Mesendoderm (in vitro differentiated cells): Measurements from ENCODE around the gene AFDN.
A peak's percentile ranks its signal among the peaks of the same experiment; 100 is the strongest.

Experiments used
- DNase-seq: peaks from one replicate; pipeline ENCODE4 v3.0.0; 2013
- H2AK5ac ChIP-seq: 2 replicates; pipeline ENCODE4 v1.6.1; 2013; ENCODE audit warnings: low read length, inconsistent platforms
- H2BK120ac ChIP-seq: 2 replicates; pipeline ENCODE4 v1.6.1; 2013; ENCODE audit warnings: low read depth, mild to moderate bottlenecking, low read length, moderate library complexity, mixed read lengths
- H2BK15ac ChIP-seq: replicated peaks from 2 replicates; pipeline ENCODE4 v1.6.1; 2013; ENCODE audit warnings: low read depth, mild to moderate bottlenecking, moderate library complexity
- H2BK5ac ChIP-seq: 2 replicates; pipeline ENCODE4 v1.6.1; 2013; ENCODE audit warnings: low read length, inconsistent platforms
- H3K18ac ChIP-seq: 2 replicates; pipeline ENCODE4 v1.6.1; 2013; ENCODE audit warnings: mild to moderate bottlenecking, low read length, mixed read lengths
- H3K23ac ChIP-seq: one replicate; pipeline ENCODE4 v1.6.1; 2013; ENCODE audit warnings: low read length
- H3K27ac ChIP-seq: 2 replicates; pipeline ENCODE4 v1.5.1; 2013; ENCODE audit warnings: low read depth, mild to moderate bottlenecking, inconsistent platforms, low read length, moderate library complexity
- H3K27me3 ChIP-seq: 2 replicates; pipeline ENCODE4 v1.6.1; 2013; ENCODE audit warnings: low read length, control low read depth, mild to moderate bottlenecking, inconsistent platforms; ENCODE audit not compliant: insufficient read depth, poor library complexity
- H3K36me3 ChIP-seq: 2 replicates; pipeline ENCODE4 v1.6.1; 2013; ENCODE audit warnings: low read length, inconsistent platforms; ENCODE audit not compliant: control insufficient read depth, insufficient read depth
- H3K4ac ChIP-seq: one replicate; pipeline ENCODE4 v1.6.1; 2013; ENCODE audit warnings: low read depth, mild to moderate bottlenecking, low read length, moderate library complexity
- H3K4me1 ChIP-seq: 2 replicates; pipeline ENCODE4 v1.6.1; 2013; ENCODE audit warnings: low read depth, low read length, inconsistent platforms; ENCODE audit not compliant: control insufficient read depth
- H3K4me2 ChIP-seq: 2 replicates; pipeline ENCODE4 v1.6.1; 2013; ENCODE audit warnings: low read length
- H3K4me3 ChIP-seq: 2 replicates; pipeline ENCODE4 v1.5.1; 2013; ENCODE audit warnings: mild to moderate bottlenecking, low read length
- H3K56ac ChIP-seq: one replicate; pipeline ENCODE4 v1.6.1; 2013; ENCODE audit warnings: low read length
- H3K79me1 ChIP-seq: 2 replicates; pipeline ENCODE4 v1.6.1; 2013; ENCODE audit warnings: low read length, inconsistent platforms
- H3K79me2 ChIP-seq: 2 replicates; pipeline ENCODE4 v1.6.1; 2013; ENCODE audit warnings: mild to moderate bottlenecking, low read length; ENCODE audit not compliant: control insufficient read depth, insufficient read depth
- H3K9ac ChIP-seq: 2 replicates; pipeline ENCODE4 v1.6.1; 2013; ENCODE audit warnings: low read length, inconsistent platforms
- H4K5ac ChIP-seq: one replicate; pipeline ENCODE4 v1.6.1; 2013; ENCODE audit warnings: low read length
- H4K8ac ChIP-seq: one replicate; pipeline ENCODE4 v1.6.1; 2013; ENCODE audit warnings: low read depth, mild to moderate bottlenecking, control low read depth, low read length, moderate library complexity
- WGBS: extraction: QIAGEN DNeasy Blood & Tissue Kit; methylation state at CpG from one replicate; pipeline ENCODE4 v1.1.7; 2013; ENCODE audit warnings: low lambda C conversion rate, missing lambda C conversion rate; ENCODE audit not compliant: insufficient coverage; ENCODE audit errors: extremely low coverage; 5-methylcytosine and 5-hydroxymethylcytosine counted together

AFDN gene

GRCh38 chr6:167839343-167839742, 12.6 kb downstream of the AFDN start:
- H3K18ac ChIP-seq: no peak overlapping the region
- H3K56ac ChIP-seq: no peak overlapping the region
- H3K27ac ChIP-seq: no peak overlapping the region
- H3K79me2 ChIP-seq: peaks cover 78% of the 10 kb centered on the region
- no peak overlapping the region for H2AK5ac ChIP-seq
- H3K4ac ChIP-seq: no peak overlapping the region
- no CpG with 5 or more reads among the region's 3 CpGs for WGBS
- peaks cover 10% of the 10 kb centered on the region for H3K79me1 ChIP-seq
- no peak overlapping the region for H4K5ac ChIP-seq
- H3K4me3 ChIP-seq: no peak overlapping the region
- no peak for DNase-seq
- H3K36me3 ChIP-seq: no peaks in the 10 kb centered on the region
- H4K8ac ChIP-seq: no peak overlapping the region
- H3K4me2 ChIP-seq: no peak overlapping the region
- H3K4me1 ChIP-seq: peaks cover 19% of the 10 kb centered on the region
- no peak overlapping the region for H2BK5ac ChIP-seq
- H2BK120ac ChIP-seq: no peak overlapping the region
- no peak overlapping the region for H2BK15ac ChIP-seq
- no peak overlapping the region for H3K23ac ChIP-seq
- H3K9ac ChIP-seq: no peak overlapping the region
- H3K27me3 ChIP-seq: no peaks in the 10 kb centered on the region

- H3K36me3 ChIP-seq: no peaks in the 10 kb centered on the region
- WGBS: no CpG with 5 or more reads among the region's 6 CpGs
- H3K4ac ChIP-seq: no peak overlapping the region
- H2BK120ac ChIP-seq: no peak overlapping the region
- no peak overlapping the region for H2BK5ac ChIP-seq
- no peak overlapping the region for H3K9ac ChIP-seq
- no peaks in the 10 kb centered on the region for H3K27me3 ChIP-seq
- H3K56ac ChIP-seq: peak overlapping the region; percentile 11
- peak overlapping the region; percentile 15 for H3K23ac ChIP-seq
- H2AK5ac ChIP-seq: no peak overlapping the region
- peaks cover 10% of the 10 kb centered on the region for H3K79me1 ChIP-seq
- no peak overlapping the region for H3K4me3 ChIP-seq
- peaks cover 77% of the 10 kb centered on the region for H3K79me2 ChIP-seq
- H3K18ac ChIP-seq: no peak overlapping the region
- H3K27ac ChIP-seq: no peak overlapping the region
- no peak overlapping the region for H4K5ac ChIP-seq
- no peak overlapping the region for H3K4me2 ChIP-seq
- no peak overlapping the region for H2BK15ac ChIP-seq
- H3K4me1 ChIP-seq: peaks cover 19% of the 10 kb centered on the region
- no peak for DNase-seq
- H4K8ac ChIP-seq: no peak overlapping the region
Measured at GRCh38 chr6:167839755-167840154, 13.0 kb downstream of the AFDN start.

GRCh38 chr6:167840160-167840525, 13.4 kb downstream of the AFDN start:
- no peak overlapping the region for H3K18ac ChIP-seq
- H4K8ac ChIP-seq: no peak overlapping the region
- H2BK5ac ChIP-seq: no peak overlapping the region
- H4K5ac ChIP-seq: no peak overlapping the region
- no peak overlapping the region for H2AK5ac ChIP-seq
- no CpG with 5 or more reads among the region's 4 CpGs for WGBS
- no peak overlapping the region for H3K27ac ChIP-seq
- no peak overlapping the region for H3K4me2 ChIP-seq
- H3K79me2 ChIP-seq: peaks cover 78% of the 10 kb centered on the region
- DNase-seq: no peak
- H2BK15ac ChIP-seq: no peak overlapping the region
- no peak overlapping the region for H3K4me3 ChIP-seq
- H3K36me3 ChIP-seq: no peaks in the 10 kb centered on the region
- H3K4ac ChIP-seq: no peak overlapping the region
- H2BK120ac ChIP-seq: no peak overlapping the region
- no peaks in the 10 kb centered on the region for H3K27me3 ChIP-seq
- H3K4me1 ChIP-seq: peaks cover 19% of the 10 kb centered on the region
- H3K79me1 ChIP-seq: peaks cover 10% of the 10 kb centered on the region
- no peak overlapping the region for H3K9ac ChIP-seq
- no peak overlapping the region for H3K23ac ChIP-seq
- no peak overlapping the region for H3K56ac ChIP-seq

- Histone ChIP-seq H2AK5ac (no peak overlapping the region), H3K4me2 (no peak overlapping the region), H3K27ac (no peak overlapping the region), H3K9ac (no peak overlapping the region), H3K79me2 (peaks cover 76% of the 10 kb centered on the region), H2BK15ac (no peak overlapping the region), H3K4me3 (no peak overlapping the region), H4K5ac (no peak overlapping the region), H4K8ac (no peak overlapping the region), H2BK120ac (no peak overlapping the region), H2BK5ac (no peak overlapping the region), H3K4ac (no peak overlapping the region), H3K18ac (no peak overlapping the region), H3K27me3 (no peaks in the 10 kb centered on the region), H3K56ac (peak overlapping the region; percentile 2), H3K4me1 (peaks cover 19% of the 10 kb centered on the region), H3K79me1 (peaks cover 10% of the 10 kb centered on the region), H3K23ac (no peak overlapping the region), H3K36me3 (no peaks in the 10 kb centered on the region)
- no peak for DNase-seq
- WGBS: no CpG with 5 or more reads among the region's 7 CpGs
Measured at GRCh38 chr6:167840526-167841179, 13.9 kb downstream of the AFDN start.

GRCh38 chr6:167841981-167842380, 15.3 kb downstream of the AFDN start:
- H3K27ac ChIP-seq: no peak overlapping the region
- H3K4me3 ChIP-seq: no peak overlapping the region
- no peaks in the 10 kb centered on the region for H3K27me3 ChIP-seq
- no peak overlapping the region for H4K5ac ChIP-seq
- H3K79me2 ChIP-seq: peaks cover 76% of the 10 kb centered on the region
- H2AK5ac ChIP-seq: no peak overlapping the region
- DNase-seq: no peak
- H3K4me1 ChIP-seq: peaks cover 19% of the 10 kb centered on the region
- H3K4me2 ChIP-seq: no peak overlapping the region
- H2BK120ac ChIP-seq: no peak overlapping the region
- no peak overlapping the region for H3K23ac ChIP-seq
- H4K8ac ChIP-seq: no peak overlapping the region
- no peak overlapping the region for H2BK15ac ChIP-seq
- H3K36me3 ChIP-seq: no peaks in the 10 kb centered on the region
- peaks cover 10% of the 10 kb centered on the region for H3K79me1 ChIP-seq
- H3K4ac ChIP-seq: no peak overlapping the region
- H3K56ac ChIP-seq: no peak overlapping the region
- H2BK5ac ChIP-seq: no peak overlapping the region
- no peak overlapping the region for H3K18ac ChIP-seq
- H3K9ac ChIP-seq: no peak overlapping the region

- Histone ChIP-seq H3K79me2 (peaks cover 79% of the 10 kb centered on the region), H3K27ac (no peak overlapping the region), H3K79me1 (peaks cover 12% of the 10 kb centered on the region), H3K4ac (no peak overlapping the region), H3K4me3 (no peak overlapping the region), H3K56ac (no peak overlapping the region), H3K4me1 (peaks cover 23% of the 10 kb centered on the region), H2BK120ac (no peak overlapping the region), H2BK5ac (no peak overlapping the region), H3K23ac (no peak overlapping the region), H4K8ac (no peak overlapping the region), H2AK5ac (no peak overlapping the region), H3K27me3 (no peaks in the 10 kb centered on the region), H4K5ac (no peak overlapping the region), H3K18ac (no peak overlapping the region), H3K4me2 (no peak overlapping the region), H3K36me3 (no peaks in the 10 kb centered on the region), H2BK15ac (no peak overlapping the region), H3K9ac (no peak overlapping the region)
- no peak for DNase-seq
- no CpG with 5 or more reads among the region's 1 CpG for WGBS
Measured at GRCh38 chr6:167842457-167842856, 15.7 kb downstream of the AFDN start.
